Right lobe of liver (tissue), 6 donors: Measurements from ENCODE around the gene HSPA2. TPM values are rescaled to one million over a fixed set of nuclear protein-coding genes. Genes with fewer than 3 reads are reported as not detected.

Source experiments
- ATAC-seq, 4 donors: fragments of 200-7000 bp; cut with Tn5 transposase; one replicate each; pipeline ENCODE4 v1.9.1; 2020; ENCODE audit warnings: mild to moderate bottlenecking in 4 of 4, moderate library complexity in 4 of 4
- DNase-seq, 3 donors: peaks; one replicate each; pipeline ENCODE4 v3.0.0-alpha.2; 2020
- H3K27ac ChIP-seq, 3 donors: fragments of 200-600 bp; one replicate each; pipeline ENCODE4 v1.8.0; 2022
- H3K27me3 ChIP-seq, 2 donors: fragments of 200-600 bp; one replicate each; pipeline ENCODE4 v1.8.0; 2022
- H3K36me3 ChIP-seq, 4 donors: fragments of 200-600 bp; sonication (generic) in 1 of 4; one replicate each; pipeline versions ENCODE4 v1.5.1 to v1.8.0; 2017 to 2022; ENCODE audit warnings: control low read depth in 1 of 4
- H3K4me1 ChIP-seq, 4 donors: fragments of 200-600 bp; sonication (generic) in 1 of 4; one replicate each; pipeline versions ENCODE4 v1.5.1 to v1.8.0; 2017 to 2022; ENCODE audit warnings: control low read depth in 1 of 4
- H3K4me3 ChIP-seq, 3 donors: fragments of 200-600 bp; one replicate each; pipeline ENCODE4 v1.8.0; 2022
- H3K9me3 ChIP-seq, 4 donors: fragments of 200-600 bp; sonication (generic) in 1 of 4; one replicate each; pipeline versions ENCODE4 v1.5.1 to v1.8.0; 2017 to 2022; ENCODE audit warnings: control low read depth in 1 of 4
- CTCF ChIP-seq, 4 donors: fragments of 200-600 bp in 3 of 4; fragments of 450-650 bp in 1 of 4; IDR thresholded peaks; one replicate each; pipeline versions ENCODE4 v1.5.1 to v1.8.0; 2016 to 2022; ENCODE audit warnings: antibody characterized with exemption in 4 of 4, mild to moderate bottlenecking in 2 of 4
- POLR2A ChIP-seq: fragments of 450-650 bp; IDR thresholded peaks from one replicate; pipeline ENCODE4 v1.6.1; 2017; ENCODE audit warnings: antibody characterized with exemption, mild to moderate bottlenecking
- WGBS: methylation state at CpG from one replicate; pipeline ENCODE4 v1.1.6; 2018; ENCODE audit warnings: low coverage, low lambda C conversion rate; ENCODE audit not compliant: insufficient coverage; ENCODE audit errors: missing lambda C conversion rate; 5-methylcytosine and 5-hydroxymethylcytosine counted together
- intact Hi-C, 2 donors: fragments of 100-400 bp; cut with DNase I; formaldehyde crosslinking; loops; one replicate each; pipeline versions ENCODE4 v1.11.2 to v1.14.1; 2022
- total RNA-seq, 6 experiments: library from RNA; depleted of rRNA in 2 of 6; stranded (reverse); fragments of >200 nt in 2 of 6; fragmentation: NEBNext Ultra II Directional in 3 of 6; extraction: Animal tissue kit (Norgen Biotek cat#: 25700) in 3 of 6; gene quantifications; one replicate each; pipeline versions ENCODE4 v1.1.0 to v1.2.4, GENCODE V29; 2016 to 2023
- donor health status: DM: no; HTN: yes; CAD: no.
- donor health status: DM: no; HTN: no; CAD: no.
- donor health status: DM: no; HTN: no; CAD: no.
- donor health status: DM: no; HTN: yes; CAD: no.
- donor health status: DM: no; HTN: yes; CAD: no.

The HSPA2 gene
- total RNA-seq, 6 experiments from 2014 or later = 1.2 to 9.7 (median 5.0) TPM

GRCh38 chr14:64496764-64497163 lies 43.8 kb upstream of the HSPA2 start:
- no peak for DNase-seq
- TF ChIP-seq CTCF (IDR thresholded peaks at IDR 0.05) (no peak), POLR2A (no peak)
- Histone ChIP-seq H3K27me3 (no peaks in the 10 kb centered on the region), H3K9me3 (no peaks in the 10 kb centered on the region), H3K36me3 (no peaks in the 10 kb centered on the region), H3K4me3 (no peak overlapping the region), H3K4me1 (peaks cover 0 to 25% (median 8%) of the 10 kb centered on the region in 4 donors), H3K27ac (no peak overlapping the region)
- no peak for ATAC-seq
- intact Hi-C loops = no loop called here

GRCh38 chr14:64500088-64500487 lies 40.5 kb upstream of the HSPA2 start:
- Histone ChIP-seq H3K4me1 (peaks cover 0 to 35% (median 12%) of the 10 kb centered on the region in 4 donors), H3K27me3 (no peaks in the 10 kb centered on the region), H3K36me3 (no peaks in the 10 kb centered on the region), H3K27ac (peak overlapping the region in 1 of 3 donors; percentile 98), H3K9me3 (no peaks in the 10 kb centered on the region), H3K4me3 (no peak overlapping the region)
- DNase-seq (no peak), ATAC-seq (no peak)
- 100% methylated on average over 1 of the region's 1 CpG for WGBS
- TF ChIP-seq CTCF (IDR thresholded peaks at IDR 0.05) = no peak
- TF ChIP-seq POLR2A = no peak
- intact Hi-C loops = no loop called here

- intact Hi-C loops = no loop called here
- WGBS = 21% methylated on average over 5 of the region's 8 CpGs
- peak; percentile 61 to 80 (median 73) for DNase-seq
- H3K27ac ChIP-seq = peak overlapping the region; percentile 98 to 100 (median 98)
- peak in 3 of 4 donors; percentile 11 to 24 (median 15) for TF ChIP-seq CTCF (IDR thresholded peaks at IDR 0.05)
- peak; percentile 63 for TF ChIP-seq POLR2A
- ATAC-seq = peak; percentile 32 to 61 (median 42)
- no peaks in the 10 kb centered on the region for H3K9me3 ChIP-seq
- no peaks in the 10 kb centered on the region for H3K27me3 ChIP-seq
- peak overlapping the region in 2 of 3 donors; percentile 3 to 12 for H3K4me3 ChIP-seq
- H3K36me3 ChIP-seq = no peaks in the 10 kb centered on the region
- H3K4me1 ChIP-seq = peaks cover 0 to 44% (median 13%) of the 10 kb centered on the region in 4 donors
Observed at GRCh38 chr14:64501411-64502171, 39.0 kb upstream of the HSPA2 start.

- DNase-seq (no peak), ATAC-seq (no peak)
- no peaks in the 10 kb centered on the region for H3K9me3 ChIP-seq
- H3K36me3 ChIP-seq = no peaks in the 10 kb centered on the region
- intact Hi-C loops = no loop called here
- 54% methylated on average over 5 of the region's 6 CpGs for WGBS
- peaks cover 0 to 49% (median 14%) of the 10 kb centered on the region in 4 donors for H3K4me1 ChIP-seq
- TF ChIP-seq CTCF (IDR thresholded peaks at IDR 0.05) (no peak), POLR2A (no peak)
- no peaks in the 10 kb centered on the region for H3K27me3 ChIP-seq
- peak overlapping the region; percentile 98 to 100 (median 98) for H3K27ac ChIP-seq
- H3K4me3 ChIP-seq = peak overlapping the region; percentile 84 to 88 (median 84)
Observed at GRCh38 chr14:64502456-64502855, 38.1 kb upstream of the HSPA2 start.
